ENCODE results near the gene CD1E. TPM values are rescaled to one million over a fixed set of nuclear protein-coding genes. Genes with fewer than 3 reads are reported as not detected.

The CD1E gene
- total and polyA plus RNA-seq, 7 donors = 0.08 TPM; not detected in 6

DNA sequence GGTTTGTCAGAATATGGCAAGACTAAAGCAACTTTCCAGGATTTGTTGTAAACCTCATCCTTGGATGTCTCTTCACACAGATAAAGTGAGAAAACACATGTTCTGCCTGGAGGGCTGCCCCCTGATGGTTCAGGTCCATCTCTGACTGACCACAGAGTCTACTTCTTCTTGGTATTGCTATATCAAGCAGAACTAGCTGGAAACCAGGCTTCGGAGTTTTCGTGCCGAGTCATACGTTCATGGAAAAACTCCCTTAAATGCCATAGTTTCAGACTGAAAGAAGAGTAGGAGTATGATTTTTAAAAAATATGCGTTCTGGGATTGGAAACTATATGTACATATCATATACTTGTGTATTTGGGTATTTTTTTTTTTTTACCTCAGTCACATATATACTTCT, 39.8 kb downstream of the CD1E start:
- ATAC-seq (no peak), DNase-seq (no peak)
- WGBS, 3 donors = 89 to 91% (median 89%) methylated on average over 5 of the region's 5 CpGs

DNA sequence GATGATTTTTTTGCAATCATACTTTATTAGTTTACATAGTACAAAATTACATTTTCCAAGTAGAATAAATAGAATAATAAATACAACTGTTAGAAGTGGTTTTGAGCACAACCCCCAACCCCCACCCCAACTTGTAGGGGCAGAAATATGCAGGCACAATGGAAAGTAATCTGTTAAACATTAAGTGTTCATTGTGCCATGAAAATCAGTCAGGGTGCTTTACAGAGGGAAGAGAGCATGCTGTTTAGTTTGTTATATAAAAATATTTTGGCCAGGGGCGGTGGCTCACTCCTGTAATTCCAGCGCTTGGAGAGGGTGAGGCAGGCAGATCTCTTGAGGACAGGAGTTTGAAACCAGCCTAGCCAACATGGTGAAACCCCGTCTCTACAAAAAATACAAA, 43.0 kb downstream of the CD1E start:
- DNase-seq (no peak), ATAC-seq (no peak)
- no peak overlapping the region for H3K4me3 ChIP-seq
- intact Hi-C loops (cut with DNase I) = no loop called here
- TF ChIP-seq, protein P1, sequence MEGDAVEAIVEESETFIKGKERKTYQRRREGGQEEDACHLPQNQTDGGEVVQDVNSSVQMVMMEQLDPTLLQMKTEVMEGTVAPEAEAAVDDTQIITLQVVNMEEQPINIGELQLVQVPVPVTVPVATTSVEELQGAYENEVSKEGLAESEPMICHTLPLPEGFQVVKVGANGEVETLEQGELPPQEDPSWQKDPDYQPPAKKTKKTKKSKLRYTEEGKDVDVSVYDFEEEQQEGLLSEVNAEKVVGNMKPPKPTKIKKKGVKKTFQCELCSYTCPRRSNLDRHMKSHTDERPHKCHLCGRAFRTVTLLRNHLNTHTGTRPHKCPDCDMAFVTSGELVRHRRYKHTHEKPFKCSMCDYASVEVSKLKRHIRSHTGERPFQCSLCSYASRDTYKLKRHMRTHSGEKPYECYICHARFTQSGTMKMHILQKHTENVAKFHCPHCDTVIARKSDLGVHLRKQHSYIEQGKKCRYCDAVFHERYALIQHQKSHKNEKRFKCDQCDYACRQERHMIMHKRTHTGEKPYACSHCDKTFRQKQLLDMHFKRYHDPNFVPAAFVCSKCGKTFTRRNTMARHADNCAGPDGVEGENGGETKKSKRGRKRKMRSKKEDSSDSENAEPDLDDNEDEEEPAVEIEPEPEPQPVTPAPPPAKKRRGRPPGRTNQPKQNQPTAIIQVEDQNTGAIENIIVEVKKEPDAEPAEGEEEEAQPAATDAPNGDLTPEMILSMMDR (IDR thresholded peaks at IDR 0.05) = no peak
- H3K27me3 ChIP-seq (ENCODE audit: insufficient read depth in 3 of 3, low read length in 2 of 3) = no peaks in the 10 kb centered on the region
- no peak overlapping the region for H3K27ac ChIP-seq
- H3K4me1 ChIP-seq = no peaks in the 10 kb centered on the region
- H3K9me3 ChIP-seq = no peaks in the 10 kb centered on the region
- no peaks in the 10 kb centered on the region for H3K36me3 ChIP-seq (ENCODE audit: insufficient read depth in 1 of 2, low read depth in 1 of 2)
- 86 to 90% (median 88%) methylated on average over 3 of the region's 3 CpGs for WGBS, 3 donors

More for the DNA sequence above, 39.8 kb downstream of the CD1E start:
- H3K4me3 ChIP-seq = no peak overlapping the region
- TF ChIP-seq, protein P1 (IDR thresholded peaks at IDR 0.05) = no peak
- H3K36me3 ChIP-seq (ENCODE audit: insufficient read depth in 1 of 2, low read depth in 1 of 2) = no peaks in the 10 kb centered on the region
- no peaks in the 10 kb centered on the region for H3K9me3 ChIP-seq
- no peaks in the 10 kb centered on the region for H3K4me1 ChIP-seq
- intact Hi-C loops (cut with DNase I) = no loop called here
- no peaks in the 10 kb centered on the region for H3K27me3 ChIP-seq (ENCODE audit: insufficient read depth in 3 of 3, low read length in 2 of 3)
- no peak overlapping the region for H3K27ac ChIP-seq

DNA sequence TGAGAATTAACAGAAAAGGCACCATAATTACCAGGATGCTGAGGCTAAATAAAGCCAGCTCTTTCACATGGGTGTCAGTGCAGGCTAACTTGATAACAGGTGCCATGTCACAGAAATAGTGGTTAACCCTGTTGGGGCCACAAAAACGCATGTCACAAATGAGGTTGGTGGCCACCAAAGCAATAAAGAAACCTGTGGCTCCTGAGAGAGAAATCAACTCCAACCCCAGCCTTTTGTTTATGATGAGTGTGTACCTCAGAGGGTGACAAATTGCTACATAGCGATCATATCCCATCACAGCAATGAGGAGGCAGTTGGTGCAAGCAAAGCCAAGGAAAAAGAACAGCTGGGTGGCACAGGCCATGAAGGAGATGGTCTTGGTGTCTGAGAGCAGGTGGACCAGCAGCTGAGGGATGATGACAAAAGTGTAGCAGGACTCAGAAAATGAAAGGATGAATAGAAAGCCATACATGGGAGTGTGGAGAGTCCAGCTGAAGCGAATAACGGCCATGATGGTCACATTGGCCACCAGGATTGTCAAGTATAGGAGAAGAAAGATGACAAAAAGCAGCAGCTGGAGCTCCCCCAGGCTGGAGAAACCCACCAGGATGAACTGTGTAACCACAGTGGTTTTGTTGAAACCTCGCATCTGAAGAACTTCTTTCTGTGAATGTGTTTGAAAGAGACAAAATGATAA, 45.3 kb downstream of the CD1E start, which contains the start of gene OR10T2:
Gene OR10T2 (minus strand): TSS at position 649 of the 697 bp plus-strand sequence. CDS start 0 bp downstream, at position 649.
- Histone ChIP-seq H3K4me3 (no peak within 1 kb of the TSS), H3K27me3 (ENCODE audit: insufficient read depth in 3 of 3, low read length in 2 of 3) (no peaks in the 10 kb centered on the region), H3K4me1 (no peaks in the 10 kb centered on the region), H3K27ac (no peak within 1 kb of the TSS), H3K36me3 (ENCODE audit: insufficient read depth in 1 of 2, low read depth in 1 of 2) (no peaks in the 10 kb centered on the region), H3K9me3 (no peaks in the 10 kb centered on the region)
- 66 to 82% (median 72%) methylated on average over 5 of the region's 5 CpGs for WGBS, 3 donors
- DNase-seq (no peak), ATAC-seq (no peak)
- TF ChIP-seq, protein P1 (IDR thresholded peaks at IDR 0.05) = no peak
- intact Hi-C loops (cut with DNase I) = no loop called here

DNA sequence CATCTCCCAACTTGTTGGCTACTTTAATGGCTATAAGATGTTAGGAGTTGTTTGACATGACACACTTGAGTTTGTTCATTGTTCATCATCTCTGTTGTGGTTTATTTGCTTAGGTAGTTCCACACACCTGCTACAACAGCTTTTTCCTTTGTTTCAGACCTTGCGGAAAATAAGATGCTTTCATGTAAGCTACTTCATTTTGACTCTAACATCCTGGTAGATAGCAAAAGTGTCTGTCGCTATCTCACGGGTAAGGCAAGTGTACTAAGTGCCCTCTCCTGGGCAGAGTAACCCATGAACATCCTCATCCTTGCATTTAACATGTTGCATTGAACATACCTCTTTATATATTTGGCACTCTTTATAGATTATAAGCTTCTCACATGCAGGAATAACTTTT, 47.2 kb downstream of the CD1E start:
- H3K9me3 ChIP-seq = no peaks in the 10 kb centered on the region
- 85 to 93% (median 86%) methylated on average over 3 of the region's 3 CpGs for WGBS, 3 donors
- intact Hi-C loops (cut with DNase I) = no loop called here
- no peaks in the 10 kb centered on the region for H3K36me3 ChIP-seq (ENCODE audit: insufficient read depth in 1 of 2, low read depth in 1 of 2)
- no peak overlapping the region for H3K4me3 ChIP-seq
- no peaks in the 10 kb centered on the region for H3K4me1 ChIP-seq
- no peaks in the 10 kb centered on the region for H3K27me3 ChIP-seq (ENCODE audit: insufficient read depth in 3 of 3, low read length in 2 of 3)
- no peak for ATAC-seq
- TF ChIP-seq, protein P1 (IDR thresholded peaks at IDR 0.05) = no peak
- no peak for DNase-seq
- H3K27ac ChIP-seq = no peak overlapping the region

DNA sequence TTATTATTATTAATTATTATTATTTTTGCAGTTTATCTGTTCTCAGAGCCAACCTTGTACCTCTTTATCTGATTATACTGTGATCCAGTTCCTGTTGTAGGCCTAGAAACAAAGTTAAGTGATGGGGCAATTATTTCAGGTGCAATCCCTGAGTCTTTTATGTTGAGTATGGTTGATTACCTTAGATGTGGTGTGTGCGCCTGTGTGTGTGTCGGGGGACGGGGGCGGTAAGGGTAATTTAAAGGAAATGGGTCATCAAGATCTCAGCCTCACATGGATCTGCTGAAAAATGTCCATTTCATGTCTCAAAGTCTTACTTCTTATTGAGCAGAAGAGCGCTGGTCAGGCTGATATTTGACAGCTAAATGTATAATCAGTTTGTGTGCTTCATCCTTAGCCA, 53.4 kb downstream of the CD1E start:
- Histone ChIP-seq H3K4me1 (no peaks in the 10 kb centered on the region), H3K36me3 (ENCODE audit: insufficient read depth in 1 of 2, low read depth in 1 of 2) (no peaks in the 10 kb centered on the region), H3K9me3 (no peaks in the 10 kb centered on the region), H3K27me3 (ENCODE audit: insufficient read depth in 3 of 3, low read length in 2 of 3) (no peaks in the 10 kb centered on the region), H3K27ac (no peak overlapping the region), H3K4me3 (no peak overlapping the region)
- DNase-seq = no peak
- TF ChIP-seq, protein P1 (IDR thresholded peaks at IDR 0.05) = no peak
- intact Hi-C loops (cut with DNase I) = no loop called here
- no peak for ATAC-seq
- WGBS, 3 donors = 76 to 89% (median 85%) methylated on average over 5 of the region's 5 CpGs
